Glutamatergic neuron (in vitro differentiated cells): ENCODE results near the gene ATP2A3. TPM values are rescaled to one million over a fixed set of nuclear protein-coding genes. Genes with fewer than 3 reads are reported as not detected.

Source experiments
- DNase-seq: peaks from one replicate; pipeline ENCODE4 v3.0.0; 2022
- H3K27ac Mint-ChIP-seq: one replicate; pipeline ENCODE4 v1.8.0; 2020; ENCODE audit warnings: mild to moderate bottlenecking, mixed read lengths, inconsistent platforms; ENCODE audit not compliant: unreplicated experiment
- H3K27me3 Mint-ChIP-seq: one replicate; pipeline ENCODE4 v1.8.0; 2020; ENCODE audit warnings: mild to moderate bottlenecking, moderate library complexity, mixed read lengths, inconsistent platforms; ENCODE audit not compliant: unreplicated experiment
- H3K36me3 Mint-ChIP-seq: one replicate; pipeline ENCODE4 v1.8.0; 2020; ENCODE audit warnings: mild to moderate bottlenecking, mixed read lengths, inconsistent platforms; ENCODE audit not compliant: unreplicated experiment
- H3K4me1 Mint-ChIP-seq: one replicate; pipeline ENCODE4 v1.8.0; 2020; ENCODE audit warnings: mild to moderate bottlenecking, low read depth, mixed read lengths, inconsistent platforms; ENCODE audit not compliant: unreplicated experiment
- H3K4me3 Mint-ChIP-seq: one replicate; pipeline ENCODE4 v1.8.0; 2020; ENCODE audit warnings: mild to moderate bottlenecking, mixed read lengths, inconsistent platforms; ENCODE audit not compliant: unreplicated experiment
- H3K9me3 Mint-ChIP-seq: one replicate; pipeline ENCODE4 v1.8.0; 2020; ENCODE audit warnings: mild to moderate bottlenecking, moderate library complexity, mixed read lengths, inconsistent platforms; ENCODE audit not compliant: unreplicated experiment
- total RNA-seq: library from RNA; stranded (reverse); fragmentation: NEBNext Ultra II Directional; extraction: Animal tissue kit (Norgen Biotek cat#: 25700); gene quantifications from one replicate; pipeline ENCODE4 v1.2.1, GENCODE V29; 2021; ENCODE audit not compliant: unreplicated experiment
- TF ChIP-seq, protein P1 (sequence below): fragments of 200-600 bp; sonication (generic); IDR thresholded peaks from one replicate; pipeline ENCODE4 v1.5.0; 2021; ENCODE audit not compliant: partially characterized antibody, unreplicated experiment

ATP2A3 gene
- total RNA-seq, 1 donor from 2014 or later = 97.8 TPM

DNA sequence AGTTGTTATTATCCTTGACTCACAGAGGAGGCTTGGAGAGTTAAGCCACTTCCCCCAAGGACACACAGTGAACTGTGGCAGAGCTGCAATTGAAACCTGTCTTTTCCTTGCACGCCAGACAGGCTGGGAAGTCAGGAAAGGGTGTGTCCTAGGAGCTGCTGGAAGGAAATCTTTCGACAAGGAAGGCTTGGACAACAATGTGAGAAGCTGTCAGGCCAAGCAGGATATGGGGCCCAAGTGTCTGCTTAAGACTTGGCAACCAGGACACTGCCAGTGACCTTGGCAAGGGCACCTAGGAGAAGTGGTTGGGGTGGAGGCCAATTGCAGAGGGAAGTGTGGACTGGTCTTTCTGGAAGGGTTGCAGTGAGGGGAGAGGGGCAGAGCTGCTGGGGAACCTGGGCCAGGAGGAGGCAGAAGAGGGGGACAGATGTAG lies 69.3 kb downstream of the ATP2A3 start:
- no peaks in the 10 kb centered on the region for H3K36me3 Mint-ChIP-seq
- H3K9me3 Mint-ChIP-seq = peaks cover 9% of the 10 kb centered on the region
- peak overlapping the region; percentile 68 for H3K27ac Mint-ChIP-seq
- DNase-seq = no peak
- H3K4me1 Mint-ChIP-seq = peaks cover 38% of the 10 kb centered on the region
- peak overlapping the region; percentile 25 for H3K4me3 Mint-ChIP-seq
- peaks cover 13% of the 10 kb centered on the region for H3K27me3 Mint-ChIP-seq
- TF ChIP-seq, protein P1, sequence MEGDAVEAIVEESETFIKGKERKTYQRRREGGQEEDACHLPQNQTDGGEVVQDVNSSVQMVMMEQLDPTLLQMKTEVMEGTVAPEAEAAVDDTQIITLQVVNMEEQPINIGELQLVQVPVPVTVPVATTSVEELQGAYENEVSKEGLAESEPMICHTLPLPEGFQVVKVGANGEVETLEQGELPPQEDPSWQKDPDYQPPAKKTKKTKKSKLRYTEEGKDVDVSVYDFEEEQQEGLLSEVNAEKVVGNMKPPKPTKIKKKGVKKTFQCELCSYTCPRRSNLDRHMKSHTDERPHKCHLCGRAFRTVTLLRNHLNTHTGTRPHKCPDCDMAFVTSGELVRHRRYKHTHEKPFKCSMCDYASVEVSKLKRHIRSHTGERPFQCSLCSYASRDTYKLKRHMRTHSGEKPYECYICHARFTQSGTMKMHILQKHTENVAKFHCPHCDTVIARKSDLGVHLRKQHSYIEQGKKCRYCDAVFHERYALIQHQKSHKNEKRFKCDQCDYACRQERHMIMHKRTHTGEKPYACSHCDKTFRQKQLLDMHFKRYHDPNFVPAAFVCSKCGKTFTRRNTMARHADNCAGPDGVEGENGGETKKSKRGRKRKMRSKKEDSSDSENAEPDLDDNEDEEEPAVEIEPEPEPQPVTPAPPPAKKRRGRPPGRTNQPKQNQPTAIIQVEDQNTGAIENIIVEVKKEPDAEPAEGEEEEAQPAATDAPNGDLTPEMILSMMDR = no peak

DNA sequence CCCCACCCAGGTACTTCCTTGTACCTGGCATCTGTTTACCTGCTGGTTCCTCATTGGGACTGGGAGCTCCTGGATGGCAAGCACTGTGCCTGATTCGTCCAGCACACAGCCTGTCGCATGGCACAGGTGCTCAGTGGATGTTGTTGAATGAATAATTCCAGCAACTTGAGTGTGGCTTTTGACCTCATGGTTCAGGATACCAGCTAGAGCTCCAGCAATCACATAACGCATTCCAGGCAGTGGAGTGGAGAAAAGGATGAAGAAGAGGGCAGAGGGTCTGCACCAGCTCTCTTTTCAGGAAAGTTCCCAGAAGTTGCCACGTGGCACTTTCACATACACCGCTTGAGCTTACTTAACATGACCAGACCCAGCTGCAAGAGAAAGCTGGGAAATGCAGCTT lies 70.0 kb downstream of the ATP2A3 start:
- Mint-ChIP-seq H3K27me3 (peaks cover 13% of the 10 kb centered on the region), H3K27ac (no peak overlapping the region)

DNA sequence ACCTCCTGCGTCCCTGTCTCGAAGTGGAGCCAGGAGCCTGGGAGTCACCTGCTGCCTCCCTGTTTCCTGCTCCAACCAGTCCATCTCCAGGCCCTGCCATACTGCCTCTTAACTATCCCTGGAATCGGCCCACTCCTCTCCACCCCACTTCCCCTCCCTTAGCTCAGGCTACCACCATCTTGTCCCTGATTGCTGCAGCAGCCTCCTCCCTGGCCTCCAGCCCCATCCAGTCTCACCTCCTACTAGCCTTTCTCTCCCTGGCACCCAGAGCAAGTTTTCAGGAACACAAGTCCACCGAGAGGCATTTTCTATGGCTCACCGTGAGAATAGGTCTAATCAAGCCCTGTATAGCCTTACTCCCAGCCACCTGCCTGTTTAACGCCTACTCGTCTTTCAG lies 70.5 kb downstream of the ATP2A3 start:
- H3K36me3 Mint-ChIP-seq = no peaks in the 10 kb centered on the region
- TF ChIP-seq, protein P1 = no peak

More for the DNA sequence above, 70.0 kb downstream of the ATP2A3 start:
- H3K9me3 Mint-ChIP-seq = peaks cover 9% of the 10 kb centered on the region
- peak overlapping the region; percentile 90 for H3K4me3 Mint-ChIP-seq
- TF ChIP-seq, protein P1 = no peak
- H3K36me3 Mint-ChIP-seq = no peaks in the 10 kb centered on the region
- DNase-seq = no peak
- H3K4me1 Mint-ChIP-seq = peaks cover 40% of the 10 kb centered on the region

DNA sequence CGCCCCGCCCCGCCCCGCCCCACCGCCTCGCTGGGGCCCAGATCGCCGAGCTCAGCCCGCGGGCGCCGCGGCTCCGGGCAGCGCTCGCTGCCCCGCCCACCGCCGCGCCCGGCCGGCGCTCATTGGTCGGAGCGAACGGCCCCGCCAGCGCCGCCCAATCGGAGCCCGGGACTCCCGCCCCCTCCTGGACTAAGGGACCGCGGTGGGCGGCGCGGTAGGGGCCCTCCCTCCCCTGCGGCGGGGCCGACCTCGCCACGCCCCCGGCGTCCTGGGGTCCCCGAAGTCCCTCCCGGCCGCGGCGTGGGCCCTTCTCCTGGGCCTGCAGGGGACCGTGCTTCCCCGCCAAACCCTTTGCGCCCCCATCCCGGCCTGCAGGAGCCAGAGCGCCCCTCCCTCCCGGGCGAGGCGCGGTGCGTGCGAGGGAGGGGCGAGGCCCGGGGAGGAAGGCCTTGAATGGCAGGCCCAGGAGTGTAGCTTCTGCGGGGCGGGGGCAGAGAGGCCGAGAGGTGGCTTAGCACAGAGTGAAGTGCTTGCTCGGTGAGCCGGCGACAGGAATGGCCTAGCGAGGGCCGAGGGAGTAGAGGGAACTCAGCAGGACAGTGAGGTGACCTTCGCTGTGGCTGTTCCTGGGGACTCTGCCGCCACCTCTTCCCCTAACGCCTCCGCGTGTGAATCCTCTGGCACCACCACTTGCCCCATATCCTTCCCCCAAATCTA lies 71.1 kb downstream of the ATP2A3 start, which contains the start of gene CAMKK1:
TSS of gene CAMKK1 (minus strand) at position 51 of the 717 bp plus-strand sequence. CDS start 7,366 bp downstream, outside the sequence.
- Mint-ChIP-seq H3K4me1 (peaks cover 39% of the 10 kb centered on the region), H3K27ac (peak within 1 kb of the TSS; percentile 85), H3K36me3 (no peaks in the 10 kb centered on the region), H3K27me3 (peaks cover 13% of the 10 kb centered on the region), H3K4me3 (peak within 1 kb of the TSS; percentile 90), H3K9me3 (peaks cover 9% of the 10 kb centered on the region)
- TF ChIP-seq, protein P1 = no peak
- DNase-seq = peak; percentile 93

More for the DNA sequence above, 70.5 kb downstream of the ATP2A3 start:
- peaks cover 13% of the 10 kb centered on the region for H3K27me3 Mint-ChIP-seq
- H3K27ac Mint-ChIP-seq = peak overlapping the region; percentile 85
- peaks cover 42% of the 10 kb centered on the region for H3K4me1 Mint-ChIP-seq
- peaks cover 9% of the 10 kb centered on the region for H3K9me3 Mint-ChIP-seq
- no peak for DNase-seq
- H3K4me3 Mint-ChIP-seq = peak overlapping the region; percentile 90
